ENCODE measurements around the gene CDKL4.
"Not testable (repeated sequence)": the region's sequence is repeated elsewhere in the genome, so short reads cannot be mapped to it uniquely, and the experiment has no call there.

The CDKL4 gene

DNA sequence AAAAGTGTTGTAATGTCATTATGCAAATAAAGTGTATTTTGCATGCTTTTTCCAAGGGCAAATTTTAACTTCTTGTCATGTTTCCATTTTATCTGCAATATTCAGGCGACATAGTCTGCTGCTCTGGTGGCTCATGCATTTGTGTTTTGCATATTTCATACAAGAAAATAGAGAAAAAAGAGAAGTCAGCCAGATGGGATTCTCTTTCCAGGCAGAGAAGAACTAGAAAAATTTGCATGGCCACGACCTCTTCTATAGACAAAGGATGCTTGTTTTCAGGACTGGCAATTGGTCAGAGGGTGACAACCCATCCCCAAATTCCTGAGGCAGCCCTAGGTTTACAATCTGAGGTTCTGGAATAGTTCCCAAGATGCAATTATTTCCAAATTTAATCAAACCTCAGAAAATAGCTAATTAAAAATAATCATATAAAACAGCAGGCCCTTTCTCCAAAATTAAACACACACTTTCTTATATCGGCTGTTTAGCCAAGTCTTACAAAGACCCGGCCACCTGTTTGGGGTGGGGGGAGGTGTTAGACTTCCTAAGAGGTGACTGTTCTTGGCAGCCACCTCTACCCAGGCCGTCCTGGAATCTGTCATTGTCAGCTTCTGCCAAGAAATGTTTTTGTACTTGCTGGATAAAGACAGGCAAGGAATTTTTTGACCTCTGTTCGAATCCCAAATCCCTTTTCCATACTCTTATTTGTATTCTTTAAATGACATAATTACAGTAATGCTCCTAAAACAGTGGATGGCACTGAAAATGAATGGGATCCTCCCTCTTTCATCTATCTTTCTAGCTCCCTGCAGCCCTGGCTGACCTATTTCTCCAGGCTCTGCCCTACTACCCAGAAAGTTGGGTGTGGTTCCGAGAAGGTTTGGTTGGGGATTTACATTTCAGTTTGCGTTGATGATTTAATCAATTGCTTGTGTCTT, 102.2 kb downstream of the CDKL4 start:
- no peak for DNase-seq (ENCODE audit: low read depth)

DNA sequence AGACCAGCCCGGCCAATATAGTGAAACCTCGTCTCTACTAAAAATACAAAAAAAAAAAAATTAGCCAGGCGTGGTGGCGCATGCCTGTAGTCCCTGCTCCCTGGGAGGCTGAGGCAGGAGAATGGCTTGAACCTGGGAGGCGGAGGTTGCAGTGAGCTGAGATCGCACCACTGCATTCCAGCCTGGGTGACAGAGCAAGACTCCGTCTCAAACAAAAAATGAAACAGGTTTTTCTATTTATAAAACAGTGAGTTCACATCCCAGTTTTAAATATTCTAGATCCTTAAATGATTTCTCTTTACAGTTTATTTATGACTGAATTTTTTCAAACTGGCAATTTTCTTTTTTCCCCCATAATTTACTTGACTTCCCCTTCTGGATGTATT, 102.8 kb downstream of the CDKL4 start:
- DNase-seq (ENCODE audit: low read depth): not testable (repeated sequence)

DNA sequence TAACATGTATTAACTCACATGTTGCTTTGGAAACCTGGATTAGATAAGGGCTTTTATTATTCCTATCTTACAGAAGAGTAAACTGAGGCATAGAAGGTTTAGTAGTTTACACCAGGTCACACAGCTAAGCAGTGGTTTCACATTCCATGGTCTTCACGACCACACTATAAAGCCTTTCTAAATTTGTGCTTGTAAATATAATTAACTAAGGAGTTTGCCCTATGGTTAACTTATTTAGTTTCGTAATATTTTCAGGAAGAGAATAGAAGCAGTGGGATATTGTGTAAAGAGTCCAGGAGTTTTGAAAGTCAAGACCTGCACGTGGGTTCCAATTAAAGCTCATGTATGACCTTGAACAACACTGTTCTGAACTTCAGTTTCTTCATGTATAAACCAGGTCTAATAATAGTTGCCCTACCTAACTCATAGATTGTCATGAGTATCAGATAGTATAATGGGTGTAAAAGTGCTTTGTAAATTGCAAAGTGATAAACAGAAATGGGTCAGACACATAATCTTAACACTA, 103.4 kb downstream of the CDKL4 start:
- DNase-seq (ENCODE audit: low read depth): no peak

DNA sequence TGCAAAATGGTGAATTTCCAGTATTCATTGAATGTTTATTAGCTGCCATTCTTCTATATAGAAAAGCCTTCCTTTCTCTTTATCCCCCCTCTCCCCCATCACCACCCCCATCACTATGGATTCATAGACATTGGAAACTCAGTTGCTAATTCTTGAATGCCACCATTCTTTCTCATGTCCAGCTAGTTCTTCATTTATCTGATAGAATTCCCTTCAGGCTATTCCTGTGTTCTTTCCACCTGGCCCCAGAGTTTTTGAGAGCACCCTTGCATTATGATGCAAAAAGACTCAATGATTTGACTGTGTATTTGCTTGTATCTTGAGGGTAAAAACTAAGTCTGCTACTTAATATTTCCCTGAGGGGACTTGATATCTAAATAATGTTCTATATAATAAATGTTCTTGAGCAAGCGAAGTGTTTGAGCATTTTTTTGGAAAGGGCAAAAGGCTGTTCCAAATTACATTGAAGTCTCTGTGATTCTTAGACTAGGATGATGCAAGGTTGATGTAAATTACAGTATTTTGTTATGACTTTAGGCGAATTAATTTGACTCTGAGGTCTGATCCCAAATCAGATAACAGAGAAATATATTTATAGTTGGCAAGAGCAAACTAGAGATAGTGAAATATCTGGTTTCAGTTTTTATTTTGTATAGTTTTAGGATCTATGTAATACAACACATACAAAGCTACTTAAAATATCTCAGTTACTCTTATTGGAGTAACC, 104.1 kb downstream of the CDKL4 start:
- no peak for DNase-seq (ENCODE audit: low read depth)

DNA sequence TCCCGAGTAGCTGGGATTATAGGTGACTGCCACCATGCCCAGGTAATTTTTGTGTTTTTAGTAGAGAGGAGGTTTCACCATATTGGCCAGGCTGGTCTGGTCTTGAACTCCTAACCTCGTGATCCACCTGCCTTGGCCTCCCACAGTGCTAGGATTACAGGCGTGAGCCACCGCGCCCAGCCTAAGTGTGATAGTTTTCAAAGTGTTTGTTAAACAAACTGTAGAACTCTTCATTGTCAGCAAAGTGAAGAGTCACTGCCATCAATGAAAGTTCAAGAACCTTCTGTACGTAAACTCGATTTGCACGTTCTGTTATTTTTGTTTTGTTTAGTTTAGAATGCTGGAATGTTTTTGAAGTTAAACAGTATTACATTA, 104.9 kb downstream of the CDKL4 start:
- no peak for DNase-seq (ENCODE audit: low read depth)

DNA sequence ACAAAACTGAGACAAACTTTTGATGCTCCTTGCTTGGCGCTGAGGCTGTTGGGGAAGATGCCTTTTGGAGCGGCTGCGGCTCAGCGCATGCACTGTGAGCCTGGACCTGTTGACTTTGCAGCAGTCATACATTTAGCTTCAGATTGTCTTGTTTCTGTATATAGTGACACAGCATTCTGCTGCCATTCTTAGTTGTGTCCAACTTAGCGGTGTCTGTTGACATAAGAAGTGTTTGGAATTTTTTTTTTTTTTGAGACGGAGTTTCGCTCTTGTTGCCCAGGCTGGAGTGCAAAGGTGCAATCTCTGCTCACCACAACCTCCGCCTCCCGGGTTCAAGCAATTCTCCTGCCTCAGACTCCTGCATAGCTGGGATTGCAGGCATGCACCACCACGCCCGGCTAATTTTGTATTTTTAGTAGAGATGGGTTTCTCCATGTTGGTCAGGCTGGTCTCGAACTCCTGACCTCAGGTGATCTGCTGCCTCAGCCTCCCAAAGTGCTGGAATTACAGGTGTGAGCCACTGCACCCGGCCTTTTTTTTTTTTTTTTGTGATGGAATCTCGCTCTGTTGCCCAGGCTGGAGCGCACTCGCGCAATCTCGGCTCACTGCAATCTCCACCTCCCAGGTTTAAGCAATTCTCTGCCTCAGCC, 105.5 kb downstream of the CDKL4 start:
- DNase-seq (ENCODE audit: low read depth): not testable (repeated sequence)

DNA sequence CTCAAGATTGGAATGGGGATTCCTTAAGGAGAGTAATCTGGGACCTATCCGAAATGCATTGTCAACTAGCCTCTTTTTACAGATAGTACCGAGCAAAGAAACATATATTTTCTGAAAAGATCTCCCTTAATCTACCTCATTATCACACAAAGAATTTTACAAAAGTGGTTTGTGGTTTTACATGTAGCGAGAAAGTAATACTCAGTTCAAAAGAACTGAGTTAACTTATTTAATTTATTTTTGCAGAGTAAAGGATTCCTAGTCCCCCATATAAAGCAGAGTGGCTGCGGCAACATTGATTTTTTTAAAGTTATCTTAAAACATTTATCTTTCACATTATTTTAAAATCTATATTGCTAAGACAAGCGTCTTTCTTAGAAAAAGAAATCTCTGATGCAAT, 107.0 kb downstream of the CDKL4 start:
- no peak for DNase-seq (ENCODE audit: low read depth)

DNA sequence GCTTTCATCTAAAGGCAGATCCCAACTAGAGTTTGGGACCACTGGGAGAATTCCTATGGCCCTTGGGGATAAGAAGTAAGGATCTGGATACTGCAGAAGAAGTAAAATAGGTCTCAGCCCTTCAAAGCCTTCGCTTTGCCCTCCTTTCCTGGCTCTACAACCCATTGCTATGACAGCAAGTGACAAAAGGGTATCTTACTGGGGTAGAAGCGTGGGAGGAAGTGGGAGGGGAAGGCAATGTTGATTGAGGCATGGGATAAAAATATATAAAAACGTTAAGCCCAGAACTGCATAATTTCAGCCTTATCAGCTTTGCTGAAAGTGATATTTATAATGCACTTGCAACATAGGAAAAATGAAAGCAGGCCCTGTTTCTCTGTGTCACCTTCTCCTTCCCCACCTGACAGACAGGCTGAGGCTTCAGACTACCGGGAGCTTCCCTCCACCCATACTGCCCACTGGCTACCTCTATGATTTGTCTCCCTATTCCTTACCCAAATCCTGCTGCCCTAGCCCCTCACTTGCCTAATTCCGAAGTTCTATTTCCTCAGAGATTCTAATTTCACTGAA, 108.0 kb downstream of the CDKL4 start:
- DNase-seq (ENCODE audit: low read depth): no peak

DNA sequence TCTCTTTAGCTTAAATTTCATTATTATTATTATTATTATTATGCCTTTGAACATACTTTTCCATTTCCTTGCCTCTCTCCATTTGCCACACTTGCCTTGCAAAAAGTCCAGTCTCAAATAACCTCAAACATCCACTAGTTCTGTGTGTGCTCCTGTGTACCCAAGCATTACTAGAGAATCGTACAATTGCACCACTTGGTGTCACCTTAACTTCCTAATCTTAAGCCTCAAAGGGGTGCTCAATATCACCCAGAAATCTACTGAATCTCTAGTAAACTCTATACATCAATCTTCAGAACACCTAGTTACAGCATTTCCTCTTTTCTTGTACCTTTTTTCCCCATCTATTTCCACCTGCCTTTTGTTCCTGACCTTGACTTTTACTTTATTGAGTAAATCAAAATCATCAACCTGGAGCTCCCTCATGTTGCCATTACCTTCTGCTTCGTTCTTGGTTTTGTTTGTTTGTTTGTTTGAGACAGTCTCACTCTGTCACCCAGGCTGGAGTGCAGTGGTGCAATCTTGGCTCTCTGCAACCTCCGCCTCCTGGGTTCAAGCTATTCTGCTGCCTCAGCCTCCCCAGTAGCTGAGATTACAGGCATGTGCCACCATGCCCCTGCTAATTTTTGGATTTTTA, 110.4 kb downstream of the CDKL4 start:
- DNase-seq (ENCODE audit: low read depth): no peak

DNA sequence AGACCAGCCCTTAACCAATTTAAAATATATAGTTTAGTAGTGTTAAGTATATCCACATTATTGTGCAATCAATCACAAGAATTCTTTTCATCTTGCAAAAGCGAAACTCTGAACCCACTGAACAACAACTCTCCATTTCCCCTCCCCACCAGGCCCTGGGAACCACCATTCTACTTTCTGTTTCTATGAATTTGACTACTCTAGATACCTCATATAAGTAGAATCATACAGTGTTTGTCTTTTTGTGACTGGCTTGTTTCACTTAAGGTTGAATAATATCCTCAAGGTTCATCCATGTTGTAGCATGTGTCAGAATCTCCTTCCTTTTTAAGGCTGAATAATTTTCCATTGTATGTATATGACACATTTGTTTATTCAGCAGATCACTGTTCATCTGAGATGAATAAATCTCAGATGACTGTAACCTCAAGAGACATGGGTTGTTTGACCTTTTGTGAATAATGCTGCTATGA, 114.8 kb downstream of the CDKL4 start:
- peak; percentile 56 for DNase-seq (ENCODE audit: low read depth)

DNA sequence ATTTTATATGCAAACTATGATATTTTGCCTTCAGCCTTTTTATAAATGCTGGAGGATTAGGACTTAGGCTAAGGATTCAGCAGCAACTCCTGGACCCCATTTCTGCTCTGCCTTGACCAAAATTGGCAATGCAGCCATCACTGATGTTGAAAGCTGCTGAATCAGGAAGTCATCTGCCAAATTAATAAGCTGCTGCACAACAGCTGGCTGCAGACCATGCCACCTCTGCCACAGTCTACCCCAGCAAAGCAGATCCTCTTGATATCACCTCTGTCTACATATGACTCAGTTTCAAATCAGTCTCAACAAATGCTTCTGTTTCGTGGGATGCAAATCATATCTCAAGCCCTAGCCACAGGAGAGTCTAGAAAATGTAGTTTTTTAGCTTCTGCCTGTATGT, 115.8 kb downstream of the CDKL4 start:
- peak; percentile 19 for DNase-seq (ENCODE audit: low read depth)
